DOHH2 (cell line): ENCODE data around the gene TCF19.

Experiments used
- H3F3A ChIP-seq: fragments of 200-600 bp; sonication (generic), shearing (Covaris generic); 2 replicates; pipeline ENCODE4 v1.6.0; 2016; ENCODE audit warnings: antibody characterized with exemption, mild to moderate bottlenecking; ENCODE audit not compliant: control insufficient read depth, insufficient read depth
- H3K27ac ChIP-seq: fragments of 200-600 bp; sonication (generic); 2 replicates; pipeline ENCODE4 v1.5.1; 2014; ENCODE audit warnings: low read depth, mild to moderate bottlenecking, low read length, moderate library complexity
- H3K27me3 ChIP-seq: fragments of 200-600 bp; sonication (generic); 2 replicates; pipeline ENCODE4 v1.6.1; 2014; ENCODE audit warnings: mild to moderate bottlenecking, low read length, mixed read lengths; ENCODE audit not compliant: control insufficient read depth
- H3K36me3 ChIP-seq: fragments of 200-600 bp; sonication (generic); 2 replicates; pipeline ENCODE4 v1.6.1; 2014; ENCODE audit warnings: mild to moderate bottlenecking, low read length, moderate library complexity, mixed read lengths; ENCODE audit not compliant: control insufficient read depth
- H3K4me1 ChIP-seq: fragments of 200-600 bp; sonication (generic); 2 replicates; pipeline ENCODE4 v1.6.1; 2014; ENCODE audit warnings: mild to moderate bottlenecking, low read length, mixed read lengths; ENCODE audit not compliant: control insufficient read depth
- H3K4me2 ChIP-seq: fragments of 200-600 bp; sonication (generic); 2 replicates; pipeline ENCODE4 v1.6.0; 2014; ENCODE audit warnings: mild to moderate bottlenecking, low read length, moderate library complexity
- H3K4me3 ChIP-seq: fragments of 200-600 bp; sonication (generic); 2 replicates; pipeline ENCODE4 v1.5.1; 2014; ENCODE audit warnings: mild to moderate bottlenecking, low read length, mixed read lengths
- H3K79me2 ChIP-seq: fragments of 200-600 bp; sonication (generic); 2 replicates; pipeline ENCODE4 v1.6.1; 2014; ENCODE audit warnings: mild to moderate bottlenecking, low read length, mixed read lengths; ENCODE audit not compliant: control insufficient read depth
- H3K9me2 ChIP-seq: fragments of 200-600 bp; sonication (generic); replicated peaks from 2 replicates; pipeline ENCODE4 v1.6.1; 2014; ENCODE audit warnings: mild to moderate bottlenecking, low read length, mixed read lengths; ENCODE audit not compliant: control insufficient read depth
- H3K9me3 ChIP-seq: fragments of 200-600 bp; sonication (generic); 2 replicates; pipeline ENCODE4 v1.6.1; 2014; ENCODE audit warnings: antibody characterized with exemption, low read length, mixed read lengths; ENCODE audit not compliant: control insufficient read depth, insufficient read depth
- H4K20me1 ChIP-seq: fragments of 200-600 bp; sonication (generic); 2 replicates; pipeline ENCODE4 v1.6.0; 2014; ENCODE audit warnings: low read depth, mild to moderate bottlenecking, antibody characterized with exemption, low read length, moderate library complexity; ENCODE audit not compliant: control insufficient read depth, insufficient read depth
- EZH2phosphoT487 ChIP-seq: fragments of 200-600 bp; sonication (generic); IDR thresholded peaks from 2 replicates; pipeline ENCODE4 v1.6.1; 2017; ENCODE audit warnings: borderline replicate concordance, mild to moderate bottlenecking, antibody characterized with exemption, low read length, moderate library complexity, mixed read lengths
- TF ChIP-seq, protein P1 (sequence below): fragments of 200-600 bp; sonication (generic); IDR thresholded peaks from one replicate; pipeline ENCODE4 v1.5.1; 2014; ENCODE audit warnings: antibody characterized with exemption, mild to moderate bottlenecking, low read depth, low read length; ENCODE audit not compliant: poor library complexity, severe bottlenecking

The TCF19 gene

DNA sequence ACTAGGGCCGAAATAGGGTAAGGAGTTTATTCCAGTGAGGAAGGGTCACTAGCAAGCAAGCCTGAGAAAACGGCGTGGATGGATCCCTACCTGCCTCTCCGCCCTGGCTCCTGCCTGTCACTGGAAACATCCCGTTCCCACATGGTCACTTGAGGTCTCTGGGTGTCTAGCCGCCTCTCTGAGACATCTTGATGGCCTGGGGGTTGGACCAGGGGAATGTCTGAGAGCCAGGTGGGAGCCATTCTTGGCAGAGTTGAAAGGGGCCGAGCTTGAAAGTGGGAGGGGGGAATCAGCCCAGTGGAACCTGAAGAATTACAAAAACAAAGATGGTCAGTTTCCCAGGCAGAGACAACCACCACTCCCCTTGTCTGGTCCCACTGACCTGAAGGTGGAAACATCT lies 1.7 kb upstream of the TCF19 start:
- Histone ChIP-seq H3K36me3 (peaks cover 39% of the 10 kb centered on the region), H3K4me3 (peak overlapping the region; percentile 92), H3F3A (0 out of 2 replicates have a peak, but pooled peaks cover 2% of the 10 kb centered on the region), H3K4me2 (peak overlapping the region; percentile 71; the same call in 1 of the 2 replicates), H4K20me1 (no peaks in the 10 kb centered on the region), H3K9me3 (no peaks in the 10 kb centered on the region), H3K79me2 (peaks cover 38% of the 10 kb centered on the region), H3K27me3 (no peaks in the 10 kb centered on the region), H3K9me2 (no peaks in the 10 kb centered on the region), H3K27ac (no peak overlapping the region), H3K4me1 (peaks cover 23% of the 10 kb centered on the region)
- TF ChIP-seq EZH2phosphoT487: no peak
- TF ChIP-seq, protein P1, sequence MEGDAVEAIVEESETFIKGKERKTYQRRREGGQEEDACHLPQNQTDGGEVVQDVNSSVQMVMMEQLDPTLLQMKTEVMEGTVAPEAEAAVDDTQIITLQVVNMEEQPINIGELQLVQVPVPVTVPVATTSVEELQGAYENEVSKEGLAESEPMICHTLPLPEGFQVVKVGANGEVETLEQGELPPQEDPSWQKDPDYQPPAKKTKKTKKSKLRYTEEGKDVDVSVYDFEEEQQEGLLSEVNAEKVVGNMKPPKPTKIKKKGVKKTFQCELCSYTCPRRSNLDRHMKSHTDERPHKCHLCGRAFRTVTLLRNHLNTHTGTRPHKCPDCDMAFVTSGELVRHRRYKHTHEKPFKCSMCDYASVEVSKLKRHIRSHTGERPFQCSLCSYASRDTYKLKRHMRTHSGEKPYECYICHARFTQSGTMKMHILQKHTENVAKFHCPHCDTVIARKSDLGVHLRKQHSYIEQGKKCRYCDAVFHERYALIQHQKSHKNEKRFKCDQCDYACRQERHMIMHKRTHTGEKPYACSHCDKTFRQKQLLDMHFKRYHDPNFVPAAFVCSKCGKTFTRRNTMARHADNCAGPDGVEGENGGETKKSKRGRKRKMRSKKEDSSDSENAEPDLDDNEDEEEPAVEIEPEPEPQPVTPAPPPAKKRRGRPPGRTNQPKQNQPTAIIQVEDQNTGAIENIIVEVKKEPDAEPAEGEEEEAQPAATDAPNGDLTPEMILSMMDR: no peak

DNA sequence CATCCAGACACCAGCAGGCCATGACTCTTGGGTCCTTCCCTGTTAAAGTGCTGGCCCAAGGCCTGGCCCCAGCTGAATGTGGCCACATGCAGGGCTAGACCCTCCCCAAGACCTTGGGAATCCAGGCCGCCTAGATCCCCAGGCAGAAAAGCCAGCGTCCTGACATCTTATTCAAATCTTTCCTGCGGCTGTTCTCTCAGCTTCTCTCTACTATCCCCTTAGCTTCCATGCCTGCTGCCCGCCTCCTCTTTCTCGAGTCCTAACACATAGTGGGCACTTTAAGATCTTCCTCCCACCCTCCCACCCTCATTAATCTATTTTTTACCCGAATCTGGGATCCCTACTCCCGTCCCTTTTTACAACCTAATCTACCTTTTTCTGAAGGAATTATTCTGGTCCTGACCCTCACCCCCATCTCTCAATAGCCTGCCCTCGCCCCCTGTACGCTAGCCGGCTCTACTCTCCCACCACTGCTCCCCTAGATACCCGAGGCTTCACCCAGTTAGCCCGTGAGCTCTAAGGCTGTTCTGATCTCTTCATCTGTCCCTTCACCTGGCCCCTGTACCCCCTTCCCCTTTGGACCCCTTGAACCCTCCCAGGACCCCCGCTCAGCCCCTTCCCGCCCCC lies 763 bp upstream of the TCF19 start, which contains the start of gene CCHCR1:
TSS of gene CCHCR1 (minus strand) at position 290 of the 627 bp plus-strand sequence. CDS start at position 88, 202 bp downstream.
- H3F3A ChIP-seq: 0 out of 2 replicates have a peak, but pooled peaks cover 2% of the 10 kb centered on the region
- H3K4me1 ChIP-seq: peaks cover 27% of the 10 kb centered on the region
- peaks cover 49% of the 10 kb centered on the region for H3K36me3 ChIP-seq
- peak within 1 kb of the TSS; percentile 64 for H3K27ac ChIP-seq
- no peaks in the 10 kb centered on the region for H3K9me3 ChIP-seq
- peaks cover 48% of the 10 kb centered on the region for H3K79me2 ChIP-seq
- H4K20me1 ChIP-seq: no peaks in the 10 kb centered on the region
- peak within 1 kb of the TSS; percentile 92 for H3K4me2 ChIP-seq
- TF ChIP-seq EZH2phosphoT487: no peak
- TF ChIP-seq, protein P1: no peak
- no peaks in the 10 kb centered on the region for H3K27me3 ChIP-seq
- H3K9me2 ChIP-seq: no peaks in the 10 kb centered on the region
- peak within 1 kb of the TSS; percentile 92 for H3K4me3 ChIP-seq

DNA sequence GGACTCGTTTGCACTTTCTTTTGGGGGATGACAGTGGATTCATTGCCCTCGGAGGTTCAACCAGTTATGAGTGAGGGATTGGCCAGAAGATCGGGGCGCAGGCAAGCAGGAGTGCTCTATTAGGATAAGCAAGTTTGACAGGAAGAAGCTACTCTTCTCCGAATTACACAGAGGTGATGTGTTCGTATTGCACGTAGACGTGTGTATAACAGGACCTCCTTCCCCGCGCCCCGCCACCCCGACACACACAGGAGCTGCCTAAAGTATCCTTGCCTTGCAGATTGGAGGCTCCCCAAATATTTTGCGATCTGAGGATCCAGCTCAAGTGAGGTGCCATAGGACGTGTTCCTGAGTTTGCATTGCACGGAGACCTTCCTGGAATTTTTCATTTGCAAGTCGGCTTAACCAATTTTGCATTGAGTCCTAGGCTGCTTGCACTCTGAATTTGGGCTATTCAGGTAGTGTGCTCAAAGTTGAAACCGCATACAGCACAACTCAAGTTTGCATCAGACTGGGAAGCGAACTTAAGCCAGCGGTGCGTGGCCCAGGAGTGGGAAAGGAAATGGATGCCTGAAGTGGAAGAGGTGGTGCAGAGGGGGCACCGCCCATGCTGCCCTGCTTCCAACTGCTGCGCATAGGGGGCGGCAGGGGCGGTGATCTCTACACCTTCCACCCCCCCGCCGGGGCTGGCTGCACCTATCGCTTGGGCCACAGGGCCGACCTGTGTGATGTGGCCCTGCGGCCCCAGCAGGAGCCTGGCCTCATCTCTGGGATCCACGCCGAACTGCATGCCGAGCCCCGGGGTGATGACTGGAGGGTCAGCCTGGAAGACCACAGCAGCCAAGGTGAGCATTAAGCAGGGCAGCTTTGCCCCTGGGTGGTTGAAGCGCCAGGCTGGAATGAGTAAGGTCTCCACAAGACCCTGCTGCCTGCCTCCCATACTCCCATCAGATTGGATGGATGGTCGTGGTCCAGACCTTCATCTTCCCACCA lies 770 bp downstream of the TCF19 start:
- peaks cover 64% of the 10 kb centered on the region for H3K36me3 ChIP-seq
- H3K9me2 ChIP-seq: no peaks in the 10 kb centered on the region
- TF ChIP-seq EZH2phosphoT487: no peak
- TF ChIP-seq, protein P1: peak; percentile 51
- H3K9me3 ChIP-seq: no peaks in the 10 kb centered on the region
- H3K4me1 ChIP-seq: peaks cover 39% of the 10 kb centered on the region
- H3K4me2 ChIP-seq: peak overlapping the region; percentile 92
- H3K27me3 ChIP-seq: no peaks in the 10 kb centered on the region
- peak overlapping the region; percentile 92 for H3K4me3 ChIP-seq
- H3K79me2 ChIP-seq: peaks cover 48% of the 10 kb centered on the region
- peak overlapping the region; percentile 64 for H3K27ac ChIP-seq
- H3F3A ChIP-seq: 0 out of 2 replicates have a peak, but pooled peaks cover 2% of the 10 kb centered on the region
- 0 out of 2 replicates have a peak, but pooled peaks cover 5% of the 10 kb centered on the region for H4K20me1 ChIP-seq
